CD4-positive, alpha-beta T cell treated with Interferon gamma for 1 hour (primary cell): ENCODE results near the gene CEP95.
A peak's percentile ranks its signal among the peaks of the same experiment; 100 is the strongest.

Source experiments
- DNase-seq: peaks from one replicate; pipeline ENCODE4 v3.0.0-alpha.2; 2020

The CEP95 gene

GRCh38 chr17:64496348-64496785, 10.4 kb upstream of the CEP95 start:
- no peak for DNase-seq

GRCh38 chr17:64496786-64497564, 9.8 kb upstream of the CEP95 start, which contains the start of gene POLG2:
TSS of gene POLG2 (minus strand) at chr17:64497054. CDS start at chr17:64496968, 86 bp downstream.
- DNase-seq = peak; percentile 95

GRCh38 chr17:64497565-64498035, 9.2 kb upstream of the CEP95 start:
- no peak for DNase-seq

- DNase-seq = no peak
Measured at GRCh38 chr17:64498308-64499203, 8.2 kb upstream of the CEP95 start.

GRCh38 chr17:64499805-64500486, 6.8 kb upstream of the CEP95 start:
- DNase-seq = no peak

GRCh38 chr17:64500487-64500859, 6.3 kb upstream of the CEP95 start:
- no peak for DNase-seq

- DNase-seq = no peak
Measured at GRCh38 chr17:64500862-64501765, 5.7 kb upstream of the CEP95 start.

GRCh38 chr17:64502021-64502420, 4.8 kb upstream of the CEP95 start:
- DNase-seq = no peak

GRCh38 chr17:64502809-64503208, 4.0 kb upstream of the CEP95 start:
- no peak for DNase-seq

- no peak for DNase-seq
Measured at GRCh38 chr17:64503341-64503740, 3.4 kb upstream of the CEP95 start.

GRCh38 chr17:64503821-64504768, 2.7 kb upstream of the CEP95 start:
- no peak for DNase-seq

GRCh38 chr17:64504769-64505339, 1.9 kb upstream of the CEP95 start:
- no peak for DNase-seq

GRCh38 chr17:64505340-64506200, 1.2 kb upstream of the CEP95 start:
- peak; percentile 89 for DNase-seq

GRCh38 chr17:64506201-64506575, 589 bp upstream of the CEP95 start, which contains the start of gene DDX5:
TSS of gene DDX5 (minus strand) at chr17:64506289. CDS start at chr17:64506119, 170 bp downstream.
- peak; percentile 97 for DNase-seq

GRCh38 chr17:64507413-64507782, 621 bp downstream of the CEP95 start:
- peak; percentile 38 for DNase-seq

- DNase-seq = no peak
Measured at GRCh38 chr17:64508683-64509082, 1.9 kb downstream of the CEP95 start.

GRCh38 chr17:64509179-64509578, 2.4 kb downstream of the CEP95 start:
- no peak for DNase-seq

- no peak for DNase-seq
Measured at GRCh38 chr17:64515419-64515818, 8.6 kb downstream of the CEP95 start.

GRCh38 chr17:64515829-64516228, 9.1 kb downstream of the CEP95 start:
- no peak for DNase-seq
